Measurements from ENCODE around the gene METTL2A. TPM values are rescaled to one million over a fixed set of nuclear protein-coding genes. Genes with fewer than 3 reads are reported as not detected.
"Not testable (repeated sequence)": the region's sequence is repeated elsewhere in the genome, so short reads cannot be mapped to it uniquely, and the experiment has no call there.

Gene METTL2A
- total RNA-seq: 22.0 and 24.3 TPM in 2 replicates
- long read RNA-seq, transcript METTL2A-202 (8 exons, 1,556 nt): minor isoform, 58 of 188 reads
- long read RNA-seq, transcript METTL2A-201 (9 exons, 2,537 nt): major isoform, 115 of 188 reads
- long read RNA-seq, partial matches to known transcripts: 4 of 188 reads
- long read RNA-seq, other reads (novel, unspliced or antisense): 11 of 188 reads

- not testable (repeated sequence) for H3K27me3 Mint-ChIP-seq (ENCODE audit: unreplicated experiment); H3K36me3 Mint-ChIP-seq (ENCODE audit: unreplicated experiment); H3K9me3 Mint-ChIP-seq (ENCODE audit: unreplicated experiment)
- peak within 1 kb of the TSS; percentile 84 for H3K27ac Mint-ChIP-seq (ENCODE audit: unreplicated experiment)
- H3K4me3 Mint-ChIP-seq (ENCODE audit: unreplicated experiment): peak within 1 kb of the TSS; percentile 99
- DNase-seq (ENCODE audit: extremely low spot score, unreplicated experiment): peak; percentile 91
- TF ChIP-seq CTCF (IDR thresholded peaks at IDR 0.05): peak; percentile 45
- peaks cover 22% of the 10 kb centered on the region for H3K4me1 Mint-ChIP-seq (ENCODE audit: unreplicated experiment)
Measured at GRCh38 chr17:62423647-62424461, at the start of gene METTL2A. Gene METTL2A, plus strand, starts transcription at chr17:62423897. Its CDS starts 6 bp downstream, at chr17:62423903.

GRCh38 chr17:62380253-62380652, 43.4 kb upstream of the METTL2A start, which contains the start of gene EFCAB3:
Gene EFCAB3, plus strand, starts transcription at chr17:62380553. Its CDS starts 2,427 bp downstream, at chr17:62382980.
- Mint-ChIP-seq H3K4me3 (ENCODE audit: unreplicated experiment) (no peak within 1 kb of the TSS), H3K9me3 (ENCODE audit: unreplicated experiment) (no peaks in the 10 kb centered on the region), H3K27me3 (ENCODE audit: unreplicated experiment) (peaks cover 74% of the 10 kb centered on the region), H3K4me1 (ENCODE audit: unreplicated experiment) (no peaks in the 10 kb centered on the region), H3K36me3 (ENCODE audit: unreplicated experiment) (no peaks in the 10 kb centered on the region), H3K27ac (ENCODE audit: unreplicated experiment) (no peak within 1 kb of the TSS)
- no peak for TF ChIP-seq CTCF (IDR thresholded peaks at IDR 0.05)
- DNase-seq (ENCODE audit: extremely low spot score, unreplicated experiment): no peak

- no peak for DNase-seq (ENCODE audit: extremely low spot score, unreplicated experiment)
- Mint-ChIP-seq H3K9me3 (ENCODE audit: unreplicated experiment) (no peaks in the 10 kb centered on the region), H3K4me1 (ENCODE audit: unreplicated experiment) (no peaks in the 10 kb centered on the region), H3K4me3 (ENCODE audit: unreplicated experiment) (no peak overlapping the region), H3K27me3 (ENCODE audit: unreplicated experiment) (peaks cover 69% of the 10 kb centered on the region), H3K27ac (ENCODE audit: unreplicated experiment) (no peak overlapping the region), H3K36me3 (ENCODE audit: unreplicated experiment) (no peaks in the 10 kb centered on the region)
- TF ChIP-seq CTCF (IDR thresholded peaks at IDR 0.05): no peak
Measured at GRCh38 chr17:62381561-62381960, 42.1 kb upstream of the METTL2A start.

GRCh38 chr17:62388856-62389255, 34.8 kb upstream of the METTL2A start:
- Mint-ChIP-seq H3K9me3 (ENCODE audit: unreplicated experiment) (no peaks in the 10 kb centered on the region), H3K4me1 (ENCODE audit: unreplicated experiment) (no peaks in the 10 kb centered on the region), H3K27ac (ENCODE audit: unreplicated experiment) (no peak overlapping the region), H3K4me3 (ENCODE audit: unreplicated experiment) (no peak overlapping the region), H3K36me3 (ENCODE audit: unreplicated experiment) (no peaks in the 10 kb centered on the region), H3K27me3 (ENCODE audit: unreplicated experiment) (peaks cover 61% of the 10 kb centered on the region)
- TF ChIP-seq CTCF (IDR thresholded peaks at IDR 0.05): no peak
- DNase-seq (ENCODE audit: extremely low spot score, unreplicated experiment): no peak

GRCh38 chr17:62392908-62393307, 30.8 kb upstream of the METTL2A start:
- no peaks in the 10 kb centered on the region for H3K4me1 Mint-ChIP-seq (ENCODE audit: unreplicated experiment)
- no peak overlapping the region for H3K4me3 Mint-ChIP-seq (ENCODE audit: unreplicated experiment)
- no peak for TF ChIP-seq CTCF (IDR thresholded peaks at IDR 0.05)
- DNase-seq (ENCODE audit: extremely low spot score, unreplicated experiment): no peak
- no peaks in the 10 kb centered on the region for H3K36me3 Mint-ChIP-seq (ENCODE audit: unreplicated experiment)
- H3K27ac Mint-ChIP-seq (ENCODE audit: unreplicated experiment): no peak overlapping the region
- no peaks in the 10 kb centered on the region for H3K9me3 Mint-ChIP-seq (ENCODE audit: unreplicated experiment)
- peaks cover 54% of the 10 kb centered on the region for H3K27me3 Mint-ChIP-seq (ENCODE audit: unreplicated experiment)

Measured in osteocyte (in vitro differentiated cells).